ENCODE results near the gene FBXL14.

DNA sequence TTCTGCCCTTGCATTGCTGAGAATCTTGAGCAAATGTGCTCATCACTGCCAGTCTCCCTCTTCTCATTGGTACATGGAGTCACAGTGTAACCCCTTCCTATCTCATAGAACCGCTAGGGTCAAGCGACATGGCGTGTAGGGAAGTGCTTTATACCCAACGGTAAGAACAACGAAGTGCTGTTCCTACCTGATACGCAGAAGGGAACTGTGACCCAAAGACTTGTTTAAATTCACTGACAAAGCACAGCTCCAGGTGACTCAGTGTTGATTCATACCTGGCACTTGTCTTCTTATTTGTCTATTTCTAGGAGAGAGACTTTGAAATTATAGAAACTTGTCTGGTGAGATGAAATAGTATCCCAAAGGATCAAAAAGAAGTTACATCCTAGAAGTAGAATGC is 53.7 kb downstream of the FBXL14 start:
- no peak for TF ChIP-seq ARNT (IDR thresholded peaks at IDR 0.05)
- no peak for TF ChIP-seq FOXK2 (IDR thresholded peaks at IDR 0.05)
- TF ChIP-seq FOXA1 (IDR thresholded peaks at IDR 0.05), result no peak
- no peak for TF ChIP-seq TARDBP (IDR thresholded peaks at IDR 0.05)
- no peak for TF ChIP-seq ELF4 (IDR thresholded peaks at IDR 0.05)
- no peak for TF ChIP-seq SP1 (IDR thresholded peaks at IDR 0.05)

All from HEK293T (cell line).